Subcutaneous adipose tissue (tissue), 4 donors: ENCODE data around the gene TSPAN13. TPM values are rescaled to one million over a fixed set of nuclear protein-coding genes. Genes with fewer than 3 reads are reported as not detected.

ENCODE experiments used
- CTCF ChIP-seq: fragments of 450-650 bp; IDR thresholded peaks from one replicate; pipeline ENCODE4 v1.5.1; 2016; ENCODE audit warnings: low read depth, mild to moderate bottlenecking, control low read depth, antibody characterized with exemption, moderate library complexity
- total RNA-seq, 4 donors: library from RNA; depleted of rRNA; stranded (reverse); fragments of >200 nt; gene quantifications; one replicate each; pipeline ENCODE4 v1.1.0, GENCODE V29; 2016

Gene TSPAN13
- 10 to 100 TPM in 3 of 4 donors, 1 to 10 TPM in 1; 9.9 to 68.9 (median 39.5) TPM for total RNA-seq

- TF ChIP-seq CTCF, result no peak
These were observed at the start of gene TSPAN13 for GRCh38 chr7:16753102-16753931. TSS of gene TSPAN13 (plus strand) at chr7:16753755. CDS start at chr7:16753968, 213 bp downstream.

- TF ChIP-seq CTCF, result no peak
These were observed 45.0 kb upstream of the TSPAN13 start for GRCh38 chr7:16708511-16708910.

GRCh38 chr7:16708980-16709379 is 44.6 kb upstream of the TSPAN13 start:
- no peak for TF ChIP-seq CTCF

GRCh38 chr7:16710651-16711050 is 42.9 kb upstream of the TSPAN13 start:
- no peak for TF ChIP-seq CTCF

- no peak for TF ChIP-seq CTCF
These were observed 41.8 kb upstream of the TSPAN13 start for GRCh38 chr7:16711730-16712129.

GRCh38 chr7:16712916-16713315 is 40.6 kb upstream of the TSPAN13 start:
- TF ChIP-seq CTCF, result no peak

- TF ChIP-seq CTCF, result no peak
These were observed 37.6 kb upstream of the TSPAN13 start for GRCh38 chr7:16715928-16716327.
